Measurements from ENCODE around the gene TRAPPC2L. TPM values are rescaled to one million over a fixed set of nuclear protein-coding genes. Genes with fewer than 3 reads are reported as not detected.

Gene TRAPPC2L
- total RNA-seq, 2 donors from 2014 or later = 32.0 to 35.2 TPM

DNA sequence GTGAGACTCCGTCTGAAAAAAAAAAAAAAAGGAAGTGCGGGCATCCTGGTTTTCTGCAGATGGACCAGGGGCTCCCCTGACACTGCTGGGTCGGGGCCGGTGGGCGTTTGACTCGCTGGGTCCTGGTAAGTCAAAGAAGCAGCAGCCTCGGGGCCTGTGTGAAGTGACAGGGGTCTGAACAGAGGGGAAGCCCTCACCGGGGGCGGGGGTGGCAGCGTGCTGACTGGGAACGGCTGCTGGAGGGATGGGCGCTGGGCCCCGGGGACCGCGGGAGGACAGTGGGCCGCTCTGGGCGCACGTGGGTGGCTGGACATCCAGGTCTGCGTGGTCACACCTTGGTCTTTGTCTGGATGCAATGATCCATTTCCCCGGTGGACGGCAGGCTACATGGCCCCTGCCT is 8.4 kb upstream of the TRAPPC2L start:
- H3K4me1 Mint-ChIP-seq (ENCODE audit: low read depth) = no peaks in the 10 kb centered on the region
- no peak overlapping the region for H3K27ac Mint-ChIP-seq
- H3K36me3 Mint-ChIP-seq (ENCODE audit: insufficient read depth in 2 of 2) = no peaks in the 10 kb centered on the region
- H3K27me3 Mint-ChIP-seq (ENCODE audit: low read depth) = no peaks in the 10 kb centered on the region
- H3K4me3 Mint-ChIP-seq = no peak overlapping the region
- no peak for DNase-seq
- H3K9me3 Mint-ChIP-seq = no peaks in the 10 kb centered on the region
- ATAC-seq (replicated peaks in 1 of 2) = no peak

GRCh38 chr16:88850531-88851199 is 6.3 kb upstream of the TRAPPC2L start:
- no peak overlapping the region for H3K27ac Mint-ChIP-seq
- no peaks in the 10 kb centered on the region for H3K9me3 Mint-ChIP-seq
- ATAC-seq (replicated peaks in 1 of 2) = no peak

DNA sequence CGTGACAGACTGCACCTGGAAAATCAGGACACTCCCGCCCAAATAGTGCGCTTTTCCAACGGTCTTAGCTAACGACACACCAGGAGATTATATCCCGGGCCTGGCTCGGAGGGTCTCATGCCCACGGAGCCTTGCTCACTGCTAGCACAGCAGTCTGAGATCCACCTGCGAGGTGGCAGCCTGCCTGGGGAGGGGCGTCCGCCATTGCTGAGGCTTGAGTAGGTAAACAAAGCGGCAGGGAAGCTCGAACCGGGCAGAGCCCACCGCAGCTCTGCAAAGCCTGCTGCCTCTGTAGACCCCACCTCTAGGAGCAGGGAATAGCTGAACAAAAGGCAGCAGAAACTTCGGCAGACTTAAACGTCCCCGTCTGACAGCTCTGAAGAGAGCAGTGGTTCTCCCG is 5.3 kb upstream of the TRAPPC2L start:
- DNase-seq (no peak), ATAC-seq (replicated peaks in 1 of 2) (no peak)
- Mint-ChIP-seq H3K36me3 (ENCODE audit: insufficient read depth in 2 of 2) (no peaks in the 10 kb centered on the region), H3K27me3 (ENCODE audit: low read depth) (no peaks in the 10 kb centered on the region), H3K27ac (no peak overlapping the region), H3K4me1 (ENCODE audit: low read depth) (peaks cover 19% of the 10 kb centered on the region), H3K4me3 (no peak overlapping the region), H3K9me3 (no peaks in the 10 kb centered on the region)

More at GRCh38 chr16:88850531-88851199, 6.3 kb upstream of the TRAPPC2L start:
- Mint-ChIP-seq H3K27me3 (ENCODE audit: low read depth) (no peaks in the 10 kb centered on the region), H3K4me3 (no peak overlapping the region), H3K4me1 (ENCODE audit: low read depth) (peaks cover 14% of the 10 kb centered on the region), H3K36me3 (ENCODE audit: insufficient read depth in 2 of 2) (no peaks in the 10 kb centered on the region)
- DNase-seq = no peak

- Mint-ChIP-seq H3K4me3 (no peak overlapping the region), H3K4me1 (ENCODE audit: low read depth) (peaks cover 28% of the 10 kb centered on the region), H3K27ac (no peak overlapping the region), H3K27me3 (ENCODE audit: low read depth) (no peaks in the 10 kb centered on the region), H3K9me3 (no peaks in the 10 kb centered on the region), H3K36me3 (ENCODE audit: insufficient read depth in 2 of 2) (peaks cover 3 to 5% of the 10 kb centered on the region in 2 donors)
- DNase-seq (no peak), ATAC-seq (replicated peaks in 1 of 2) (no peak)
Measured at GRCh38 chr16:88853325-88853941, 3.5 kb upstream of the TRAPPC2L start.

GRCh38 chr16:88854306-88855111 is 2.4 kb upstream of the TRAPPC2L start:
- peaks cover 3 to 5% of the 10 kb centered on the region in 2 donors for H3K36me3 Mint-ChIP-seq (ENCODE audit: insufficient read depth in 2 of 2)
- peak in 1 of 2 donors; percentile 11 for ATAC-seq (replicated peaks in 1 of 2)
- peak overlapping the region; percentile 38 for H3K27ac Mint-ChIP-seq
- peak; percentile 28 to 36 for DNase-seq
- H3K4me1 Mint-ChIP-seq (ENCODE audit: low read depth) = peaks cover 30% of the 10 kb centered on the region
- no peaks in the 10 kb centered on the region for H3K9me3 Mint-ChIP-seq
- H3K27me3 Mint-ChIP-seq (ENCODE audit: low read depth) = no peaks in the 10 kb centered on the region
- H3K4me3 Mint-ChIP-seq = peak overlapping the region; percentile 62 to 80

DNA sequence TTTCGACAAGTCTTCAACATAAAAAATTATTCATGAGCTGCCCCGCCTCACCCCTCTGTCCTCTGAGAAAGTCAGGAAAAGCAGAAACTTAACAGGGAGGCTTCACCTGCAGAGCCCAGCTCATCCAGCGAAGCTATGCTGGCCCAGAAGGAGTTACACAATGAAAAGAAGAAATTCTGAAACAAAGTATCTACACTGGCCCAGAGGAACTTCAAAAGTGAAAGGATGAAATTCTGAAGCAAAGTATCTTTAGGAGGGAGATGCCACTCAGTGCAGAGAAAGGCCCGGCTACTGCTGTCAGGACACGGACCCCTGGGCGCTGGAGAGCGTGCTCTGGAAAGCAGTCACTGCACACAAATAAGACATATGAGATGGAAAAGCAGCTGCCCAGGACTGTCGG is 1.8 kb upstream of the TRAPPC2L start:
- Mint-ChIP-seq H3K4me3 (peak overlapping the region; percentile 62 to 80), H3K9me3 (no peaks in the 10 kb centered on the region), H3K27me3 (ENCODE audit: low read depth) (no peaks in the 10 kb centered on the region), H3K4me1 (ENCODE audit: low read depth) (peaks cover 30% of the 10 kb centered on the region), H3K27ac (peak overlapping the region; percentile 26), H3K36me3 (ENCODE audit: insufficient read depth in 2 of 2) (peaks cover 3 to 5% of the 10 kb centered on the region in 2 donors)
- no peak for ATAC-seq (replicated peaks in 1 of 2)
- no peak for DNase-seq

DNA sequence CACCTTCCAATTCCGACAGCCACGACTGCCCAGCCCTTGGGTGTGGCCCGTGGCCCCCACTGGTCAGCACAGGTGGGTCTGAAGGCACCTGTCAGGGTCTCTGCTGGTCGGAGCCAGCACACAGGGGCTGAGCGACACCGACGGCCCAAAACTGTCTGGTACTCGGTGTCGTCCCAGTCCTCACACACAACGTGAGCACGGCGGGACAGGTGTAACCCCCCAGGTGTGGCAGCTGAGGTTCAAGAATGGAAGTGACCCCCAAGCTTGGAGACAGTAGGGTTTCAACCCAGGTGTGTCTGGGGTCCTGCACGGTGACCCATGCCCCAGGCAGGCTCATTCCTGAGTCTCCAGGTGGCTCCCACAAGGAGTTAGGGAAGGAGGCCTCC is 1.2 kb upstream of the TRAPPC2L start:
- ATAC-seq (replicated peaks in 1 of 2) (no peak), DNase-seq (no peak)
- H3K4me3 Mint-ChIP-seq = peak overlapping the region; percentile 79 to 86
- H3K4me1 Mint-ChIP-seq (ENCODE audit: low read depth) = peaks cover 30% of the 10 kb centered on the region
- H3K36me3 Mint-ChIP-seq (ENCODE audit: insufficient read depth in 2 of 2) = peaks cover 3 to 5% of the 10 kb centered on the region in 2 donors
- H3K9me3 Mint-ChIP-seq = no peaks in the 10 kb centered on the region
- no peak overlapping the region for H3K27ac Mint-ChIP-seq
- H3K27me3 Mint-ChIP-seq (ENCODE audit: low read depth) = no peaks in the 10 kb centered on the region

GRCh38 chr16:88856122-88856827 is 652 bp upstream of the TRAPPC2L start:
- DNase-seq (peak; percentile 16 to 25), ATAC-seq (replicated peaks in 1 of 2) (peak; percentile 49 to 55)
- H3K9me3 Mint-ChIP-seq = no peaks in the 10 kb centered on the region
- no peak overlapping the region for H3K27ac Mint-ChIP-seq
- H3K4me1 Mint-ChIP-seq (ENCODE audit: low read depth) = peaks cover 30% of the 10 kb centered on the region
- H3K36me3 Mint-ChIP-seq (ENCODE audit: insufficient read depth in 2 of 2) = peaks cover 3 to 5% of the 10 kb centered on the region in 2 donors
- H3K4me3 Mint-ChIP-seq = peak overlapping the region; percentile 99 to 100
- no peaks in the 10 kb centered on the region for H3K27me3 Mint-ChIP-seq (ENCODE audit: low read depth)

DNA sequence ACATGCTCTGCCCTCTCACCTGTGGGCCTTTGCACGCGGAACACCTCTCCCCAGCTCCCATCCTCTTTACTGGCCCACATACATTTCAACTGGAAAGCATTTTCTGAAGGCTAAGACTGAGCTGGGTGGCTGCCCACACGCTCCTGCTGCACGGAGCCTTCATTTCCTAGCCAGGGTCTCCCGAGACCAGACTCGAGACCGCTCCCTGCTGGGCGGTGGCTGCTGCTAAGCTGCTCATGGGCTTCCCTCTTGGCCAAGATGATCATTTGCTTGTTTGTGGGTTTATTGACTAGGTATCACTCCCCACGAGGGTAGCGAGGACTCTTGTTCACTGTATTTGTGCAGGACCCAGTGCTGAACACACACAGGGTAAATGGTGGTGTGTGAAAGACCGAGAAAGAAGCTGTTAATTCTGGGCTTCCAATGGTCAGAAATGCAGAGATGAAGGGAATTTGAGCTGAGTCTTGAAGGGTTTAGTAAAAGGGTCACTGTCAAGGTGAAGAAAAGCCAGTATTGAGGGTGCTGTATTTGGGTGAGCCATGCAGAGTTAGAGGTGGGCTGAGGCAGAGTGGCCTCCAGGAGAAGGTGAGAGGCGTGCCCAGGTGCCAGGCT is 907 bp downstream of the TRAPPC2L start:
- Mint-ChIP-seq H3K27me3 (ENCODE audit: low read depth) (no peaks in the 10 kb centered on the region), H3K27ac (peak overlapping the region; percentile 88), H3K4me3 (peak overlapping the region; percentile 99 to 100), H3K36me3 (ENCODE audit: insufficient read depth in 2 of 2) (peaks cover 3 to 5% of the 10 kb centered on the region in 2 donors), H3K9me3 (no peaks in the 10 kb centered on the region), H3K4me1 (ENCODE audit: low read depth) (peaks cover 30% of the 10 kb centered on the region)
- ATAC-seq (replicated peaks in 1 of 2) = peak; percentile 61 to 63
- DNase-seq = peak; percentile 73 to 83

- no peak overlapping the region for H3K27ac Mint-ChIP-seq
- ATAC-seq (replicated peaks in 1 of 2) = no peak
- DNase-seq = no peak
- no peak overlapping the region for H3K4me3 Mint-ChIP-seq
- H3K36me3 Mint-ChIP-seq (ENCODE audit: insufficient read depth in 2 of 2) = peaks cover 3 to 5% of the 10 kb centered on the region in 2 donors
- H3K9me3 Mint-ChIP-seq = no peaks in the 10 kb centered on the region
- H3K4me1 Mint-ChIP-seq (ENCODE audit: low read depth) = peaks cover 27% of the 10 kb centered on the region
- no peaks in the 10 kb centered on the region for H3K27me3 Mint-ChIP-seq (ENCODE audit: low read depth)
Measured at GRCh38 chr16:88859381-88860091, 2.6 kb downstream of the TRAPPC2L start.

- Mint-ChIP-seq H3K4me1 (ENCODE audit: low read depth) (peaks cover 11% of the 10 kb centered on the region), H3K27me3 (ENCODE audit: low read depth) (no peaks in the 10 kb centered on the region), H3K36me3 (ENCODE audit: insufficient read depth in 2 of 2) (peaks cover 3 to 5% of the 10 kb centered on the region in 2 donors), H3K27ac (no peak overlapping the region), H3K9me3 (no peaks in the 10 kb centered on the region), H3K4me3 (no peak overlapping the region)
- no peak for ATAC-seq (replicated peaks in 1 of 2)
- DNase-seq = no peak
Measured at GRCh38 chr16:88861359-88861758, 4.4 kb downstream of the TRAPPC2L start.

- H3K36me3 Mint-ChIP-seq (ENCODE audit: insufficient read depth in 2 of 2) = no peaks in the 10 kb centered on the region
- DNase-seq (no peak), ATAC-seq (replicated peaks in 1 of 2) (no peak)
- peaks cover 7% of the 10 kb centered on the region for H3K4me1 Mint-ChIP-seq (ENCODE audit: low read depth)
- no peak overlapping the region for H3K27ac Mint-ChIP-seq
- no peak overlapping the region for H3K4me3 Mint-ChIP-seq
- H3K27me3 Mint-ChIP-seq (ENCODE audit: low read depth) = no peaks in the 10 kb centered on the region
- no peaks in the 10 kb centered on the region for H3K9me3 Mint-ChIP-seq
Measured at GRCh38 chr16:88862968-88863367, 6.0 kb downstream of the TRAPPC2L start.

Data from activated T-cell treated with anti-CD3 and anti-CD28 coated beads, Interleukin-2, amount 50 U/mL, for 72 hours (primary cell).